Activated CD4-positive, alpha-beta T cell treated with anti-CD3 and anti-CD28 coated beads, Interleukin-2, amount 50 U/mL, for 1 hour (primary cell): Measurements from ENCODE around the gene MPPED2.

Source experiments
- DNase-seq: peaks from one replicate; pipeline ENCODE4 v3.0.0-alpha.2; 2020

Gene MPPED2

DNA sequence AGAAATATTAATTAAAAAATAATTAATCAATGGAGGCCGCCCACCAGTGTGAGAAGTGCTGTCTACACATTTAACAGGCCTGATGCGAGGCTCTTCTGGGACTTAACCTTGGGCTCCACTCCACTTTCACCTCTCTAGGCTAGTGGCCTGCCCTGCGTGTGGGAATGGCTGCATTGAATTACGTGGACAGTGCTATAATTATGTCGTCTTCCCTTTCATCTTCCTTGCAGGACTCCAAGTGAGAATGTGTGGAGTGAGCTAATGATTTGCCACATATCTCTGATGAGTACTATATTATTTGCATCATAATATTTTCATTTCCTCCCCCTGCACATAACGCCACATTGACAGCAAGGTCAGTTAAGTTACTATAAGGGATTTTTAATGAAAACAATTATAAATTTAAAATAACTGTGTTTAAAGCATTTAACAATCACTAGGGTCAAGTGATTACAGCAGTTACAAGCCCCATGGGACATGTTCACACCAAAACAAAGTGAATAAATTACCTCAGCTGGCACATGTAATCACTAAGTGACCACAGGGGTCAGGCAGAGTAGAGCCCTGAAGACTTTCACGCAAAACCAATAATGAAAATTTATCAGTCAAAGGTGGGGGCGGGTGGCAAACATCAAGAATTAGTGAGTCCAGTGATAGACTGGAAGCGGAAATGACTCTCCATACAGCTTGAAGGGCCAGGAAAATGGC is 63.5 kb downstream of the MPPED2 start:
- DNase-seq: no peak

DNA sequence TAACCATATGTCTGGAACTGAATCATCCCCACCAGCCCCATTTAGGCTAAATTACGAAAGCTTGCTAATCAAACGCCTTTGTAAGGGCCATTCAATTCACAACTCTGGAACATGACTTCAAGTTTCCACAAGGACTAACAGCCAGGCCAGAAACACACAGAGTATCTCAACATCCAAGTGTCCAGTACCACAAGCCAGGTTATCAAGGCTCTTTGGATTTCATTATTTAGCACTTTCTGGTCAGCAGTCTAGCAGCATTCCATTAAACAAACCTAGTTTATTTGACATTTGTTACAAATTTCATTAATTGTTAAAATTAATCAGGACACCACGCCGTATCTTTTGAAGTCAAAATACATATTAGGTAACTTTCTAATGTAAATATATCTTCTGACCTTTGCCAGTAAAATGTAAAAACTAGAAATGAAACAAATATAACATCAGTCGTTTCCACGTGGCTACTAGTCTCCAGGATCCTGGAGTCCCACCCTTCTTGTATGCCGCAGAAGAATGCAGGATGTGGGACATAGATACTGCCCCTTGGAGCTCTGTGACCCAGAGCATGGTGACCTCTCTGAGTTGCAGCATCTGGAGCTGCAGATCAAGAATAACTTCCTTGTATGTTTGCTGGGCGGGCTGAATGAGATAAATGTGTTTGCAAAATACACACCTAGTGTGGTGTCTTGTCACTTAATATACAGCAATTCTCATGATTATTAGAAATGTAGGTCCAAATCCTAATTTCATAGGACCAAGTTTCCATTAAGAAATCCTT is 64.7 kb downstream of the MPPED2 start:
- no peak for DNase-seq

DNA sequence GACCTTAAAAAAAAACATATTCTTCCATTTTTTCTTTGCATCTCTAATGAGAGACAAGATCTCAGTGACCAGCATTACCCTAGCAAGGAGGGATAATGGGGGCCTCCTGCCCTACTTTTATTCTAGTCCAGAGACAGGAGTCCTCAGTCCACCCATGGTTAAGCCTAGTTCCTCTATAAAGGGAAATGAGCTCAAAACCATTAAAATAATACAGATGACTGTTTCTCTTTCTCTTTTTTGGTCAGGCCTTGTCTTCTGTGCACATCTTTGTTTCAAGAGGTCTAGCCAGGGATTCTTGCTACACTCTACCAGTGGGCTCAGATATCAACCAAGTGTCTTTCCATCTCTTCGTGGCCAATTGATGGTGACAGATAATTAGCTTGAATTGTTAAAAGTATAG is 73.1 kb downstream of the MPPED2 start:
- DNase-seq: no peak

DNA sequence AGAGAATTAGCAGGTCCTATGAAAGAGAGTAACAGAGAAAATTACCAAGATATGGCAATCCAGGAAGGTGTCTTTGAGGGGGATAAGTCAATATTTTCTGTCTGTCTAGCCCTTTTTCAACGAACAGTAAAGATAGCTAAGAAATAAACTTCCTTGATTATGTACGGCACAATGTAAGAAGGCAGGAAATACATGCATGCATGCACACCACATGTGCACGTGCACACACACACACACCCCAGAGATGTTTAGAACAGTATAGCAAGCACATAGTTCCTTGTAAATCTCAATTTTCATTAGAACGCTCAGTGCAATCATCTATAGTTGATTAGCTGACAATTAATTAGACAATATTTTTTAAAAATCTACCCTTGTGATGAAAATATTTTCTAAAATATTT is 74.7 kb downstream of the MPPED2 start:
- no peak for DNase-seq

DNA sequence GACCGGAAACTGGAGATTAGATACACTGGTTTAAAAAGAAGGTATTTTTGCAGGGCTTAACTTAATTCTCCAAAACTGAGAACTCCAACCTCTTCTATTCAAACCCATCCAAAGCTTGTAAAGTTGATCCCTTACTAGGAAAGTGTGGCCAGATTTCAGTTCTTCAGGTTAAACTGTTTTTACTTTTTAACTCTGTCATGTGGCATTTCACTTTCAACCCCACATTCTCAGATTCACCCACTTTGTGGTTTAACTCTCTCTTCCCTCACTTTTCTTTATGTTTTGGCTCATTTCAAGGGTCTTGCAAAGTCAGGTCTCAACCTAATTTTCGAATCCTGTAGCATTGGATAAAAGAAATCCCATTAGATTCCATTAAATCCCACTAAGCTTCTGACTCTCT is 75.4 kb downstream of the MPPED2 start:
- DNase-seq: no peak

DNA sequence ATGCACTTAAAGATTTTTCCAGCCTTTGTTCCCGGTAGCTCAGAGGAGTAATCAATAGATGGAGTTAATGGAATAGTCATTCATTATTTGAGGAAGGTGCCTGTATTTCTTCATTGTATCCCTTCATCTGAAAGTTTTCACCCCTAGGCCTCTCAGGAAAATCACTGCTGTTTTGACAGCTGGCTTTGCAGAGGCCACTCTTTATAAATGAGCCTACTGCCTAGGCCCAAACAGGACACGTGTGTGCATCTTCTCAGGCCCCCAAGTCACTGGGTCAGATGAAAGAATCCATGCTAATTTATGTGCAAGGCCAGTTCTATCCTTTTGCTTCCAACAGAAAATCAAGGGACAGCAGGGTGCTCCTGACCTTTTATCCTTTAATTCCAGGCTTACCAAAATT is 76.8 kb downstream of the MPPED2 start:
- DNase-seq: no peak

DNA sequence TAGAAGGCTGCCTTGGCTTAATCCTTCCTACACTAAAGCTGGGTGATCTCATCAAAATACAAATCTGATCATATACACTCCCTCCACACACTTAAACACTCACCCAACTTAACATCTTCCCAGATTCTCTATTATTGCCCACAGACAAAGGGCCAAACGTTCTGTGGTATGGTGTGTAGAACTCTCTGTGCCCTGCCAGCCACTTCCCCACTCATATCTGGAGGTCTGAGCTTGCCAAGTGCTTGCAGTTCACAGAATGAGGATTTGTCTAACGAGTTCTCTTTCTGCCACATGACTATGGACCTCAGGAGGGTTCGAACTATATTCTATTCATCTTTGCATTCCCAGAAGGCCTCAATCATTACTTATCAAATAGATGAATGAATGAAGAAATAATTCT is 77.6 kb downstream of the MPPED2 start:
- no peak for DNase-seq

DNA sequence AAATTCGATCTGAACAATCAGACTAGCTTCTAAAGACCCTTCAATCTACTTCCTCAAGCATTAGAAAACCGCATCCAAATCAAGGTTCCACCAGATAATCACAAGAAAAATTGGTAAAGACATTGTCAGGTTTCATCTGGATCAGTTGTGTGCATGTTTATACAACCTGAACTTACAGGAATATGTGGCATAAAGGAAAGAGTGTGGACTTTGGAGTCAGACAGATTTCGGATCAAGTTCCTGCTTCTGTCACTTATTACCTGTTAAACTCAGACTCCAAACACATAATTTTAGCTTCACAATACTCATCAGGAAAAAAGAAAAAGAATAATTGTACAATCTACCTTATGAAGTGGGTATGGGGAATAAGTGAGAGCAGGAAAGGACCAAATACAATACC is 80.5 kb downstream of the MPPED2 start:
- no peak for DNase-seq

DNA sequence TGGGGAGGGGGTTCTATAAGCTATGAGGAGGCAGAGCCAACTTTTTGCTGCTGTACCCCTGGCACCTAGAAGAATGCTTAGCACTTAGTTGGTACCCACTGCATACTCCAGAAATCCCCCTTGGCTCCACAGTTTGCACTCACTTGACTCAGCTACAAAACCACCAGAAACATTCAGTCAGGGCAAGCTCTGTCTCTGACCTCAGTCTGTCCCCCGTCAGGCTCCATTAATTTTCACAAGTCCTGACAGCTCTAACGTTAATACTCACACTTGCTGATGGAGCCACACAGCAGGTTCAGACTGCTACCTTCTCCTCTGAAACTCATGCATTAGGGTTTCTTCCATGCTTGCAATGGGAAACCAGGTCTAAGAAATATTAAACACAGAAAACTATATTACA is 81.7 kb downstream of the MPPED2 start:
- DNase-seq: no peak

DNA sequence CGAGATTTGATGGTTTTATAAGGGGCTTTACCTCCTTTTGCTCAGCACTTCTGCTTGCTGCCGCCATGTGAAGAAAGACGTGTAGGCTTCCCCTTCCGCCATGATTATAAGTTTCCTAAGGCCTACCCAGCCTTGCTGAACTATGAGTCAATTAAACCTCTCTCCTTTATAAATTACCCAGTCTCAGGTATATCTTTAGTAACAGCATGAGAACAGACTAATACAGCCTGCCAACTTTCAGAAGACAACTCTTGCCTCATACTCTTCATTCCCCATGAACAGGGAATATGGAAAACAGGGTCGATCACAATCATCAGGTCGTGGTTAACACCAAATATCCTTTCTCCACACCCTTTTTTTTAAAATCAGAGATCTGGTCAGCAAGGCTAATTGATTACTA is 83.0 kb downstream of the MPPED2 start:
- no peak for DNase-seq

DNA sequence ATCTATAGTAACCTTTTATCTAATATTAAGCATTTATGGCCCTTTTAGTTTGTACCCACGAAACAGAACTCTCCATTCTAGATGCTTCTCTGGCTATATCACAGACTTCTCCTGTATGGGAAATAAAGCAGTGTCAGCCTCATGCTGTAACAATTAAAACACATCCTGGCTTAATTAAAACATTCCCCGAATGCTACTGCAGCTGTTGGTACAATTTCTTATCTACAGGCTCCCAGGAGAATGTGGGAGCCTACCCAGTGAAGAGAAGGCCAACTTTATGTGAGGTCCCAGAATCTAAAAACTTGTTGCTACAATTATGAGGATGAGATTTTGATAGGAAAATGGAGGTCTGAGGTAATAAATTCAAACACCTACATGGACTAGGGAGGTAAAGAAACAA is 83.8 kb downstream of the MPPED2 start:
- no peak for DNase-seq

DNA sequence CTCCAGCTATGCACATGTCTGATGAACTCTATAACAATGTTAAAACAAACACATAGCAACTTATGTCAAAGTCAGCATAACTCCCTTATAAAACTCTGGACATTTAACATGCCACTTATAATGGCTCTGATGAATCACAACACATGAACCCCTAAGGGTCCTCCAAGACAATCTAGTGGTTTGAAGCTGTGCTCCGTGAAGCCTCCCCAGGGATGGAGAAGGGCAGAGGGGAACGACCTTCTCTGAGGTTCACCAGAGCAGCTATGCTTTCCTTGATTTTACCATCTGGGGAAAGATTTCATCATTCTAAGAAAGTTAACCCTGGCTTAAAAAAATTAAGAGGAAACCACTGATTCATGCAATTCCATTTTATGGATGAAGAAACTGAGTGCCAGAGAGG is 84.4 kb downstream of the MPPED2 start:
- DNase-seq: no peak

DNA sequence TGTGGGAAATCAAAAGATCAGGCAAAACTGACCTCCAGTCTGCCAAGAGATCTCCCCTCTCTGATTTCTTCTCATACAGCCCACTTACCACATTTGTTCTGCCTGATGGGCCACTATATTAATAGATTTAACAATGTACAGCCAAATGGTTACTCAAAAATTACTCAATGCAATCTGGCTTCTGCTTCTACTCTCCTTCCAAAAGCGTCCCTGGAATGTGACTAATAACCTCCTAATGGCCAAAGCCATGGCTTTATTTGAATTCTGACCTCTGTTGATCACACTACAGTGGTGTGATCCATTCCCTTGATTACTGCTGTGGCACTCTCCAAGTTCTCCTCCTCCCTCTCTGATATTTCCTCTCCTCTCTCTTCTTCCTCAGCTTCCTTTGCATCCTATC is 86.2 kb downstream of the MPPED2 start:
- no peak for DNase-seq

DNA sequence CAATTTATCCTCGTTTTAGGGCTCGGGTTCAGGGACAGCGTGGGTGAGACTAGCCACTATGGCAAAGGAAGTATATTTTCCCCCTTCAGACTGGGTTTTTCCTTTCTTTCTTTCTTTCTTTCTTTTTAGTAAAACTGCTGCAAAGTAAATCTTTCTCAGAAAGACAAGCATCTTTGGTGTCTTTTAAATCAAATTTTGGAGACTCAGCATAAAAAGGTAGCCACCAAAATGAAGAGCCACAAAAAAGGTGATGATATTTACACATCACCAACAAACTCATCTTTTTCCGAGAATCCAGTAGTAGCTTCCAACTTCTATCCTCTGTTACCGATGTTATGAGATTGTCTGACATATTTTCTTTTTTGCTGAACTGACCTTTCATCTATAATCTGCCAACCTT is 88.6 kb downstream of the MPPED2 start:
- no peak for DNase-seq

DNA sequence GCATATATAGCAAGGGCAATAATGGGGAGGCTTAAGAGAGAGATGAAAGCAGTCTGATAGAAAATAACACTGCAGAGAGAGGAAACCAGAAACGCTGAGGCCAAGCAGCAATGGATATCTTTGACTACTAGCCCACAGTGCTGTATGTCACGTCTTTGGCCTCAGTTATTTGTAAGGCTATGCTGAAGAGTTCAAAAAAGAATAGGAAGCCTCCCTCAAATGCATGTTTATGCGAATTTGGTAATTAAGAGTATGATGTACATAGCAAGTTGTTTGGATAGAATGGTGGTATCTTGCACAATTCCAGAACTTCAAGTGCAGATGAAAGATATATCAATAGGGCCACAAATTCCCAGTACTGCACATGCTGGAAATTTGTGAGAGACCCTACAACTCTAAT is 89.2 kb downstream of the MPPED2 start:
- no peak for DNase-seq

DNA sequence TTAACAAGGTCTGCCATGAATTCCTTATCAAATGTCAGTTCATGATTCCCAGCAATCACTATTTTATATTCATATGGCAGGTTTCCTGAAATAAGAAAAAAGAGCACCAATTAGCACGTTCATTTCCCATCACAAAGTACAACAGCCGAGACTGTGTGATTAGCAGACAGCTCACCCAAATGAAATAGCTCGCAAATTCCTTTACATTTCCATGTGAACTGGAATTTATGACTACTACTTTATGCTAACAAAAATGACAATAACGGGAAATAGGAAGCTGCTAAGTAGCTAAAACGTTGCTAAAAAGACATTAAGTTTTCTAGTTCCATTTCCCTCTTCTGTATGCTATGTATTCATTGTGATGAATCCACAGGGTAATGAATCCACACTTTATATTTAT is 90.7 kb downstream of the MPPED2 start:
- no peak for DNase-seq

DNA sequence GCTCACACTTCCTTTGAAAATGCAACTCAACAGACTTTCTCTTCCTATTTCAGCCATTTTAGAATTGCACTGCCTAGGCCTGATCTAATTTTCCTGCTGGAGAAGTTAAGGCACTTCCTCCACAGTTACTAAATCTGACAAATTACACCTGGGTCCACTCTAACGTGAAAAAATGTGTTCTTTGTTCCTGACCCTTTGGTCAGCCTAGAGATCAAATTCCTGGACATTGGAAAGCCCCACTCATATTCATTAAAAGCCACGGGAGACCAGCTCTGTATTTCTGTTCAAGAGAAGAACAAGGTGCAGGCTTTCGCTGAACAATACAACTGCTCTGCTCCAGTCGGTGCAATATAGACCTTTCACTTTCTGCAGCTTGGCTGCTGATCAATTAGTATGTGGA is 96.6 kb downstream of the MPPED2 start:
- no peak for DNase-seq

DNA sequence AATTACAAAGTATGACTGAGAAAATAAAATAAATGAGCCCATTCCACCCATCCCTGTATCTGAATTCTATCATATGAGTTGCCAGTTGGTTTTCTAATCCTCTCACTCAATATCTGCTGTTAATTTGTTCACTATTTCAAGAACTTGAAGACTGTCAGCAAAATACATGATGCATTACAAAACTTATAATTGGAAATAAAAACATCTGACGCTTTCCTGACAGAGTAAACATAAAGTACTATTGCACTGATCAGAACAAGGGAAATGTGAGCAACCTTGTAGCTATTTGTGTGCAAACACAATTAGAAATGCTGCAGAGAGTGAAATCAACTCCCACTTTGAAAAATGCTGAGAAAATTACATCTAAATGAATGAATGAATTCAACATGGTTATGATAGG is 97.1 kb downstream of the MPPED2 start:
- no peak for DNase-seq

DNA sequence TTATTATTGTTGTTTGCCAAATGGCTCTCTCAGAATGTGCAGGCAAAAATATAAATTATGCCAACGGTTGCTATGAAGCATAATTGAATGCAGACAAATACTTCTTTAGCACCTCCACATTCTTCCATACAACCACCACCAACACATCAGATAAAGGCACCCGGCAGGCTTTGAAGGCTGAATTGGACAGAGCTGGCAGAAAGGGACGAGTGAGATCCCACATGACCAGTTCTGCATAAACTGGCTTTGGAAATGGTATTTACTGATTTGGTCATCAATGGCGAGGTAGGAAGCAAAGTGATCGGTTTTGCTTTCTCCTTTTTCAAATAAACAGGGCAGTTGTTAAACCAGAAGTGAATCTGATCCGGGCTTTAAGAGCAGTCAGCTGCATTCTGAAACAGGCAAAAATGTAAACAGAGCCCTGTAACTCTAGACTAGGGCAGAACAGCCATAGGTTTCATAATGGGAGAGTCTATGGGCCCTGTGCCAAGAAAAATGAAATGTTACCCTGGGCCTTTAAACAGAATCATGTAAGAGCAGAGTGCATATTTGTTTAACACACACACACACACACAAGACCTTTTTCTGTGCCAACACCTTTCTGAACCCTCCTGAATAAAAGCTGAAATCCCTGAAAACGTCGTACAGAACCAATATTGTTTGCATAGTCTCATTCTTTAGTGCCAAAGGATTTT is 97.7 kb downstream of the MPPED2 start:
- DNase-seq: no peak

DNA sequence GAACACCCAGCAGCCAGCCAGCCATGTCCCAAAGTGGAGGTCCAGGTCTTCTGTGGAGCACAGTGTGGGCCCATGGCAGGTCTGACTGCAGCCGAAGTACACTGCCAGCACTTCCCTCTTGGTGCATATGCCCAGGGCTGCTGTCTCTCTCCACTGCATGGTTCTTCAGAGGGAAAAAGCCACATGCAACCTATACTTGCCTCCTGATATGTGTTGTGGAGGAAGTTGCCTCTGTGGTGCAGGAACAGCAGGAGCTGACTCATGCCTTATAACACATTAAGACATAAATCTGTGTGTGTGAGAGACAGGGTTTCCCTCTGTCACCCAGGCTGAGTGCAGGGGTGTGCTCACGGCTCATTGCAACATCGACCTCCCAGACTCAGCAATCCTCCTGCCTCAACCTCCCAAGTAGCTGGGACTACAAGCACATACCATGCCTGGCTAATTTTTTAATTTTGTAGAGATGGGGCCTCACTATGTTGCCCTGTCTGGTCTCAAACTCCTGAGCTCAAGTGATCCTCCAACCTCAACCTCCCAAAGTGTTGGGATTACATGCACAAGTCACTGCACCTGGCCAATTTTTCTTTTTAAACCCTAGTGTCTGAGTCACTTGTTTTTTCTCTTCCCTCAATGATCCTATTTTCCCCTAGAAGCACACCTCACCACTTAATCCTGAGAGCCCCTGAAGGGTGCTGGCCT is 98.8 kb downstream of the MPPED2 start:
- no peak for DNase-seq

DNA sequence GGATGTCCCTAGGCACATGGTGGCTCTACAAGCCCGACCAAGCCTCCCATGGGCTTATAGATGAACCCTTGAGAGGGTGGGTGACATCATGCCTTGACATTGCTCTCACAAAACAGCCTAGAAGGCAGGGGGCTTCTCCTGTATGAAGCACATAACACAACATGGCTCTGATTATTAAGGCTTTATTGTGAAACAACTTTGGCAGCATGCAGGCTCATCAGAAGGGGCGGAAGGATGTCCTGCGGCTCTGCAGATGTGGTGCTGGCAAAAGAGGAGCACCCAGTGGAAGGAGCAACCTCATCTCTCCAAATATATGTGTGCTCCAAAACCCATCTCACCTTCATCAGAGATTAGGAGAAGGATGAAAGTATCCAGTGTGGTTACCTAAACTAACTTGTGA is 100.4 kb downstream of the MPPED2 start:
- no peak for DNase-seq

DNA sequence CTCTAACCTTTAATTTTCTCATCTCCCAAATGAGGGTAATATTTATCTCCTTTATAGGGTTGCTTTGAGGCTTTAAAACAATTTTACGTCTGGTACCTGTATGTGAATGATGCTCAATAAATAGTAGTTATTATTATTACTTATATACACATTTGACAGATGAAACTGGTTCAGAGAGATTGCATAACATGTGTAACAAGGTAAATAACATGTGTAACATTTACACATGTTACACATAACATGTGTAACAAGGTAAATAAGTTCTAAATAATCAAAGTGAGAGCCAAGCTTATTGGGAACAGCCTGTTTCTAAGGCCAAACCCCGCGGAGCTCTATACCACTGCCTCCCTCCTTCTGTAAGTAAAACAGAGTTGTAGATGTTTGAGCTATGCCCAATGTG is 100.9 kb downstream of the MPPED2 start:
- no peak for DNase-seq

DNA sequence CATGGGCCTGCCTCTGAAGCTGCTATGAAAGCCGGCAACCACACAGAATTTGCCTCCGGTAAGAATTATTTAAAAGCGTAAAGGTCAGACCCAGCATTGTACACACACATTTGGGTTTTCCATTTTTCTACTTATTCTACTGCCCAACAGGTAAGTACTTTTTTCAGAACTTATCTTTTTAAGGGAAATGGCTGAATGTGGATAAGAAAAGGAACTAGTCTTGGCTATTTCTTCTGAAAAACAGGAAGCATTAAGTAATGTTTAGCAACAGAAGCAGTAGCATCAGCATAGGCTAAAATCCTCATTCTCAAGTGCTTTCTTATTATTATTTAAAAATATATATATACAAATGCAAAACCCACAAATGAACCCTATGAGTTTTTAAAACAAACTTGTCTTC is 103.1 kb downstream of the MPPED2 start:
- no peak for DNase-seq

DNA sequence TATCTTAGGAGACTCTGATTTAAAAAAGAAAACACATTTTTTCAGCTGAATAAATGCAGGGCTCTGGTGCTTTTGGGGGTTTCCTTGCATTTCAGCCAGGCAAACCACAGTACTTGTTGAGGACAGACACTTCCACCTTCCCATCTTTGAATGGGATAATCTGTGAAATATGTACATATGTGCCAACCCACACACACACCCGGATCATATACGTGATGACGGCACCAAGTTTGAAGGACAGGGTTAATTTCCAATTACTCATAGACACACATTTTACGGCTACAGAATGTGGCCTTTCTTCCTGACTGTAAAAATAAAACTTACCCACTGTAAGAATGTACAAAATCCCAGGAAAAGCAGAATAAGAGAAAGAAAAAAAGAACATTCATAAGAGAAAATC is 104.4 kb downstream of the MPPED2 start:
- DNase-seq: no peak
